ENCODE measurements around the gene TTLL13.

GRCh38 chr15:90225047-90225446 lies 24.3 kb upstream of the TTLL13 start:
- TF ChIP-seq SIN3A (IDR thresholded peaks at IDR 0.05; ENCODE audit: low read depth) (no peak), POLR2AphosphoS5 (IDR thresholded peaks at IDR 0.05; ENCODE audit: low read depth, low read length) (no peak)
